K562 (cell line): ENCODE data around the gene SAFB. TPM values are rescaled to one million over a fixed set of nuclear protein-coding genes. Genes with fewer than 3 reads are reported as not detected.

Experiments used
- ESRRB ChIP-seq: fragments of 250-450 bp; sonication (Bioruptor Pico); IDR thresholded peaks from 2 replicates; pipeline ENCODE4 v1.5.0; 2020; ENCODE audit warnings: mild to moderate bottlenecking, moderate library complexity, borderline replicate concordance
- EZH2 ChIP-seq: IDR thresholded peaks from 2 replicates; pipeline ENCODE4 v1.6.1; 2012; ENCODE audit warnings: low read depth, mild to moderate bottlenecking, inconsistent platforms, low read length, borderline replicate concordance
- HCFC1 ChIP-seq: IDR thresholded peaks from 2 replicates; pipeline ENCODE4 v1.6.1; 2012; ENCODE audit warnings: low read depth, low read length, improper control_type of control experiment
- HDGF ChIP-seq: fragments of 450-650 bp; IDR thresholded peaks from 2 replicates; pipeline ENCODE4 v1.6.1; 2016
- KHSRP ChIP-seq: fragments of 450-650 bp; IDR thresholded peaks from 2 replicates; pipeline ENCODE4 v1.6.1; 2017
- MLLT1 ChIP-seq, 2 experiments: fragments of 450-650 bp; IDR thresholded peaks; 2 replicates each; pipeline ENCODE4 v1.6.1; 2016
- NFXL1 ChIP-seq: fragments of 450-650 bp; formaldehyde crosslinking; IDR thresholded peaks from 2 replicates; pipeline ENCODE4 v1.4.0; 2021; ENCODE audit warnings: mild to moderate bottlenecking
- OTX1 ChIP-seq: fragments of 450-650 bp; formaldehyde crosslinking; IDR thresholded peaks from 2 replicates; pipeline ENCODE4 v1.4.0; 2022; ENCODE audit warnings: mild to moderate bottlenecking
- POU5F1 ChIP-seq: fragments of 150-350 bp; IDR thresholded peaks from 2 replicates; pipeline ENCODE4 v1.6.1; 2014; ENCODE audit warnings: borderline replicate concordance, low read length, low read depth, mild to moderate bottlenecking; ENCODE audit not compliant: partially characterized antibody
- RUNX1 ChIP-seq: sonication (generic); IDR thresholded peaks from 2 replicates; pipeline ENCODE4 v1.6.1; 2016; ENCODE audit warnings: antibody characterized with exemption, low read depth
- TARDBP ChIP-seq: fragments of 450-650 bp; IDR thresholded peaks from 2 replicates; pipeline ENCODE4 v1.6.1; 2016
- TCF7 ChIP-seq: sonication (generic); IDR thresholded peaks from 2 replicates; pipeline ENCODE4 v1.6.1; 2016; ENCODE audit warnings: antibody characterized with exemption, borderline replicate concordance
- THRA ChIP-seq: fragments of 450-650 bp; IDR thresholded peaks from 2 replicates; pipeline ENCODE4 v1.6.1; 2017; ENCODE audit warnings: mild to moderate bottlenecking, moderate library complexity
- ZNF24 ChIP-seq: fragments of 450-650 bp; IDR thresholded peaks from 2 replicates; pipeline ENCODE4 v1.6.1; 2016
- ZNF436 ChIP-seq: fragments of 250-450, 450-650 bp; sonication (Bioruptor Pico); formaldehyde crosslinking; IDR thresholded peaks from 2 replicates; pipeline ENCODE4 v1.7.0; 2020; ENCODE audit warnings: mild to moderate bottlenecking
- ZNF511 ChIP-seq: sonication (generic); formaldehyde crosslinking; IDR thresholded peaks from 2 replicates; pipeline ENCODE4 v1.8.0; 2022; ENCODE audit warnings: mild to moderate bottlenecking, missing genetic modification reagents
- ZNF592 ChIP-seq: fragments of 450-650 bp; IDR thresholded peaks from 2 replicates; pipeline ENCODE4 v1.6.1; 2017; ENCODE audit warnings: antibody characterized with exemption, mild to moderate bottlenecking
- ZSCAN29 ChIP-seq: fragments of 450-650 bp; IDR thresholded peaks from 2 replicates; pipeline ENCODE4 v1.6.1; 2017
- polyA plus RNA-seq, 8 experiments: library from polyadenylated mRNA; depleted of rRNA in 4 of 8; stranded (reverse) in 5 of 8; unstranded in 3 of 8; fragments of >200 nt; fragmentation: Nextera tagmentation in 2 of 8; fragmentation: Illumina TruSeq in 1 of 8; extraction: Ambion mirVana in 2 of 8; extraction: Trizol in 1 of 8; gene quantifications; 2 replicates each; pipeline versions ENCODE4 v1.2.1 to v1.2.3, GENCODE V29; 2011 to 2014; ENCODE audit warnings: inconsistent platforms in 1 of 8, missing spikeins in 1 of 8
- total RNA-seq, 7 experiments: library from RNA; depleted of rRNA in 6 of 7; stranded (reverse); fragments of >200 nt in 6 of 7; fragmentation: Illumina TruSeq in 2 of 7; extraction: Trizol in 2 of 7; gene quantifications; 2 replicates each; pipeline versions ENCODE4 v1.2.1 to v1.2.3, GENCODE V29; 2011 to 2021; ENCODE audit warnings: low replicate concordance in 1 of 7

The SAFB gene
- total and polyA plus RNA-seq, 9 of the 15 experiments (the other 6 are each of a cell fraction or from before 2014, with no cell fraction given): 1.1 to 151 (median 83.1) TPM

DNA sequence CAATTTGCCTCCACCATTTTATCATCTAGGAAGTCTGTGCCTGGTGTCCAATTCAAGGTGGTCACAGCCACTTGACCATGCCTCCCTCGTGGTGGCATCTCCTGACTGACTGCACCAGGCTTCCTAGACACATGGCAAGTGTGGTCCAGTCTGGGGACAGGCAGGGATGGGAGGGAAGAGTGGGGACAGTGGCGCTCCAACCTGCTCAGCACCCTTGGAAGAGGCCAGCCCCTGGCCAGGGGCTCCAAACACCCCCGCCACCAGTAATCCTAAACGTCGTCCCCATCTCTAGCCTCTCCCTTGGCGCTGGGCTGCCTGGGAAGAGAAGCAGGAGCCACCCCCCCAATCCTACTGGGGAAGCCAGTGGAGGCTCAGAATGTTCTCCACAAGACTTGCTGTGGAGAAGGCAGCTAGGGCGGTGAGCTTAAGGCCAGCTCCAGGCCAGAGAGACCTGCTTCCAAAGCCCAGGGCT is 69.9 kb downstream of the SAFB start (continued):
- no peak for TF ChIP-seq POU5F1
- no peak for TF ChIP-seq ZSCAN29
- no peak for TF ChIP-seq ZNF24
- no peak for TF ChIP-seq ESRRB (CRISPR knock-in tag)
- TF ChIP-seq RUNX1: 0 out of 2 replicates have a peak, but pooled peaks have one; percentile 21
- no peak for TF ChIP-seq HCFC1
- peak; percentile 24; the same call in 1 of the 2 replicates for TF ChIP-seq OTX1 (CRISPR knock-in tag)
- no peak for TF ChIP-seq MLLT1 (IDR thresholded peaks at IDR 0.05)
- TF ChIP-seq NFXL1: no peak
- no peak for TF ChIP-seq HDGF
- no peak for TF ChIP-seq ZNF436 (CRISPR knock-in tag)
- no peak for TF ChIP-seq KHSRP
- no peak for TF ChIP-seq ZNF592
- TF ChIP-seq THRA: no peak
- no peak for TF ChIP-seq ZNF511 (CRISPR knock-in tag)
- no peak for TF ChIP-seq TARDBP
- TF ChIP-seq EZH2: no peak
- no peak for TF ChIP-seq TCF7
